Thoracic aorta (tissue), 2 donors: Measurements from ENCODE around the gene TUBB8B. TPM values are rescaled to one million over a fixed set of nuclear protein-coding genes. Genes with fewer than 3 reads are reported as not detected.
"Not testable (repeated sequence)": the region's sequence is repeated elsewhere in the genome, so short reads cannot be mapped to it uniquely, and the experiment has no call there.

Experiments used
- ATAC-seq: fragments of 150-250 bp; one replicate; pipeline ENCODE4 v1.8.0; 2017; ENCODE audit warnings: low read depth; ENCODE audit not compliant: insufficient number of reproducible peaks, low FRiP score
- DNase-seq: peaks from one replicate; pipeline ENCODE4 v3.0.0-alpha.2; 2020; ENCODE audit warnings: low spot score
- H3K27ac ChIP-seq, 2 donors: fragments of 200-600 bp; sonication (generic); 1 replicate in 1 of 2; 2 replicates in 1 of 2; pipeline ENCODE4 v1.5.1; 2016; ENCODE audit warnings: mild to moderate bottlenecking in 2 of 2, moderate library complexity in 2 of 2
- H3K27me3 ChIP-seq: fragments of 200-600 bp; sonication (generic); replicated peaks from 2 replicates; pipeline ENCODE4 v1.6.0; 2016; ENCODE audit warnings: mild to moderate bottlenecking; ENCODE audit not compliant: insufficient read depth
- H3K36me3 ChIP-seq: fragments of 200-600 bp; sonication (generic); one replicate; pipeline ENCODE4 v1.5.1; 2016
- H3K4me1 ChIP-seq, 2 donors: fragments of 200-600 bp; sonication (generic); 1 replicate in 1 of 2; 2 replicates in 1 of 2; pipeline versions ENCODE4 v1.5.1 to v1.6.0; 2016; ENCODE audit warnings: low read depth in 2 of 2, mild to moderate bottlenecking in 1 of 2; ENCODE audit not compliant: control insufficient read depth in 1 of 2
- H3K4me3 ChIP-seq: fragments of 200-600 bp; sonication (generic); 2 replicates; pipeline ENCODE4 v1.5.1; 2016; ENCODE audit warnings: mild to moderate bottlenecking
- H3K9me3 ChIP-seq: fragments of 200-600 bp; sonication (generic); 2 replicates; pipeline ENCODE4 v1.5.1; 2016
- total RNA-seq, 2 donors: library from RNA; depleted of rRNA; stranded (reverse); fragments of >200 nt; gene quantifications; one replicate each; pipeline versions ENCODE4 v1.1.0 to v1.2.3, GENCODE V29; 2016

TUBB8B gene
- total RNA-seq, 2 donors from 2014 or later = not detected

DNA sequence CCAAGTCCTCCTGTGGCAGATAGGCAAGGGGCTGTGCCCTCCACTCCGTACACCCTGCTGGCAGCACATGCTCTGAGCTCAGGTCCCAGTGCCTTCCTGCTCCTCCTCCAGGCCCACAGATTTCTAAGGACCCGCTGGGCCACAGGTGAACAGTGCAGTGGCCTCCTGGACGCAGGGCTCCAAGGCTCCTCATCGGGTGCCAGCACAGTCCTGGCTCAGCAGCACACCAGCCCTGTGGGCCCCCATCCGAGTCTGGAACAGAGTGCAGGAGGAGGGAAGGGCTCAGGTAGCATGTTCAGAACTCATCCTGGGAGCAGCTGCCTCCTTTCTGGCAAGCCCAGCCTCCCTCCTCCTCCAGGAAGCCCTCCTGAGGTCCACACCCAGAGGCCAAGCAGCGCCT is 30.8 kb upstream of the TUBB8B start:
- H3K36me3 ChIP-seq, H3K27me3 ChIP-seq, H3K9me3 ChIP-seq, DNase-seq, H3K4me1 ChIP-seq, H3K4me3 ChIP-seq, H3K27ac ChIP-seq, ATAC-seq: not testable (repeated sequence)

GRCh38 chr18:75525-76160 is 26.2 kb upstream of the TUBB8B start:
- H3K4me3 ChIP-seq = not testable (repeated sequence)

DNA sequence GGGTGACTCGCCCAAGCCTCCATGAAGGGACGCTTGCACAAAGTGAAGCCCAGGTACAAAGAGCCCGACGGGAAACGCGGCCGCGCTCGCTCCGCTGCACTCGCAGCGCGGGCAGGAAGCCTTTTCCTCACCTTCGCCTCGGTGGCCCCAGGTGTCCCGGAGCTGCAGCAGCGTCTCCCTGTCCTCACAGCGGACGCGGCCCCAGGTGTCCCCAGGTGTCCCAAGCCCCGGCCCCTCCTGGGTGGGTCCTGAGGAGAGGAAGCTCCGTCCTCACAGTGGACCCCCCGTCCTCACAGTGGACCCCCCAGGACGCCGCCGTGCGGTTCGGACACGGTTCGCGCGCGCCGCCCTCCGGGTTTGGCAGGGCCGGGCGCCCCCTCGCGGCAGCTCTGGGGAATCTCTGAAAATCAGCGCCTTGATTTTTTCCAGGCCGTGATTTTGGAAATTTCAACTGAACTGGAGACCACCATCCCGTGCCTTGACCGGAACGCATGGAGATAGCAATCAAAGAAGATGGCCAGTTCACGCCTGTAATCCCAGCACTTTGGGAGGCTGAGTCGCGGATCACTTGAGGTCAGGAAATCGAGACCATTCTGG is 23.9 kb upstream of the TUBB8B start:
- not testable (repeated sequence) for H3K27me3 ChIP-seq, DNase-seq, H3K27ac ChIP-seq, H3K9me3 ChIP-seq, H3K4me1 ChIP-seq, H3K36me3 ChIP-seq, ATAC-seq, H3K4me3 ChIP-seq

More at GRCh38 chr18:75525-76160, 26.2 kb upstream of the TUBB8B start:
- H3K27me3 ChIP-seq, ATAC-seq, H3K9me3 ChIP-seq, DNase-seq, H3K36me3 ChIP-seq, H3K4me1 ChIP-seq, H3K27ac ChIP-seq: not testable (repeated sequence)

DNA sequence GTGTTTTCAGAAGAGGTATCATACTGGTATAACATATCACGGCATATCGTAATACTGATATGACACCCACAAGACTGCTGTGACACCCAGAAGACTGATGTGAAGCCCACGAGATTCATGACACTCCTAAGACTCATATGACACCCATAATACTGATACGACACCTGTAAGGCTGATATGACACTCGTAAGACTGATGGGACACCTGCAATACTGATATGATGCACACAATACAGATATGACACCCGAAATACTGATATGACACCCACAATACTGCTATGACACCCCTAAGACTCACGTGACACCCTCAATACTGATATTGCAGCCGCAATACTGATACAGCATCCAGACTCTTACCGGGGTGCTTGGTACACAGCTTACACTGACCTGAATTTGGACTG is 18.3 kb upstream of the TUBB8B start:
- not testable (repeated sequence) for H3K36me3 ChIP-seq, H3K4me3 ChIP-seq, H3K9me3 ChIP-seq, H3K4me1 ChIP-seq, H3K27me3 ChIP-seq, DNase-seq, ATAC-seq, H3K27ac ChIP-seq

GRCh38 chr18:64279-64678 is 14.9 kb upstream of the TUBB8B start:
- DNase-seq, H3K27me3 ChIP-seq, ATAC-seq, H3K4me3 ChIP-seq, H3K36me3 ChIP-seq, H3K27ac ChIP-seq, H3K4me1 ChIP-seq, H3K9me3 ChIP-seq: not testable (repeated sequence)

GRCh38 chr18:63656-64055 is 14.2 kb upstream of the TUBB8B start:
- not testable (repeated sequence) for H3K4me3 ChIP-seq, H3K27ac ChIP-seq, H3K9me3 ChIP-seq, H3K4me1 ChIP-seq, ATAC-seq, H3K36me3 ChIP-seq, DNase-seq, H3K27me3 ChIP-seq

GRCh38 chr18:54388-54787 is 5.0 kb upstream of the TUBB8B start:
- not testable (repeated sequence) for H3K36me3 ChIP-seq, H3K27ac ChIP-seq, H3K4me1 ChIP-seq, H3K4me3 ChIP-seq, H3K9me3 ChIP-seq, ATAC-seq, DNase-seq, H3K27me3 ChIP-seq

GRCh38 chr18:48696-49095 is 719 bp downstream of the TUBB8B start:
- H3K27ac ChIP-seq, H3K36me3 ChIP-seq, H3K4me3 ChIP-seq, ATAC-seq, H3K4me1 ChIP-seq, DNase-seq, H3K9me3 ChIP-seq, H3K27me3 ChIP-seq: not testable (repeated sequence)

DNA sequence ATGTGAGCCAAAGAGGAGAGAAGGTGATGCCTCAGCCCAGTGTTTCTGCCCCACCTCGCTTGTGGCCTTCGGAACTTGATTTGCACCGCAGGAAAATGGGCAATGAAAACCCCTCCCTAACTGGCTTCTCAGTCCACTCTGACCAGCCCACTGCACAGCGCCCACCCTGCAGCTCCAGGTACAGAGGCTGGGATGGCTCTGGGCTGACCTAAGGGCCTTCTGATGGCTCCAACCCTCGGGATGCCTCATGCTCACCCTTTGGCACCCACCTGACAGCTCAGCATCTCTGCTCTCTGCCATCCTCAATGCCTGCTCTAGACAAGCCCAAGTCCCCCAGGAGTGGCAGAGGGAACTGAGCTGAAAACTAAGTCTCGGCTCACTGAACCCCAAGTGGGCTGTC is 36.2 kb downstream of the TUBB8B start:
- H3K36me3 ChIP-seq, H3K4me3 ChIP-seq, H3K9me3 ChIP-seq, H3K27ac ChIP-seq, H3K4me1 ChIP-seq, ATAC-seq, H3K27me3 ChIP-seq, DNase-seq: not testable (repeated sequence)

DNA sequence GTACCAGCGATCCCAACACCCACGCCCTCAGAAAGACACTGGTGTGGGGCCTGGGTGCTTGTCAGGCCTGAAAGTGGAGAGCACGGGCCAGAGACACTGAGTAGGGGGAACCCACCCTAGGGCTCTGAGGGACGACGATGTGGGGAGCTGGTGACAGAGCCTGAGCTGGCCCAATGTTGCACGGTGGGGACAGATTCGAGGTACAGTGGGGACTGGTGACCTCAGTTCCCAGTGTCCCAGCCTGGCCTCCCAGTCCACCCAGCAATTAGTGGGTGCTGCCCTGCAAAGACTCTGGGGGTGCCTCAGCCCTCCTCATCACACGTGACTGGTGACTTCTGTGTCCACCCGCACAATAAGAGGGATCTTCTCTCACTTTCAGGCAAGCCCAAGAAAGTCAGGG is 36.6 kb downstream of the TUBB8B start:
- H3K4me1 ChIP-seq, DNase-seq, H3K9me3 ChIP-seq, H3K4me3 ChIP-seq, H3K36me3 ChIP-seq, H3K27ac ChIP-seq, H3K27me3 ChIP-seq, ATAC-seq: not testable (repeated sequence)

GRCh38 chr18:11383-12274 is 37.8 kb downstream of the TUBB8B start:
- not testable (repeated sequence) for H3K27me3 ChIP-seq, H3K27ac ChIP-seq, ATAC-seq, DNase-seq, H3K4me3 ChIP-seq, H3K9me3 ChIP-seq, H3K4me1 ChIP-seq, H3K36me3 ChIP-seq

GRCh38 chr18:10624-11184 is 38.7 kb downstream of the TUBB8B start:
- H3K4me1 ChIP-seq, H3K36me3 ChIP-seq, H3K27me3 ChIP-seq, ATAC-seq, DNase-seq, H3K4me3 ChIP-seq, H3K27ac ChIP-seq, H3K9me3 ChIP-seq: not testable (repeated sequence)
